SK-N-SH treated with all-trans-retinoic acid at 6 μM for 48 hours (cell line): Measurements from ENCODE around the gene PLAAT3.

ENCODE experiments used
- ARNTL ChIP-seq: fragments of 450-650 bp; formaldehyde crosslinking; IDR thresholded peaks from 2 replicates; pipeline ENCODE4 v1.5.0; 2020; ENCODE audit warnings: low read depth, mild to moderate bottlenecking, moderate library complexity, borderline replicate concordance
- BACH2 ChIP-seq: fragments of 250-450 bp; sonication (Bioruptor Pico); IDR thresholded peaks from 2 replicates; pipeline ENCODE4 v1.9.0; 2021; ENCODE audit warnings: mild to moderate bottlenecking, borderline replicate concordance
- CSDC2 ChIP-seq: fragments of 250-450 bp; sonication (Bioruptor Pico); IDR thresholded peaks from 2 replicates; pipeline ENCODE4 v1.5.0; 2020; ENCODE audit warnings: mild to moderate bottlenecking, moderate library complexity
- ISL1 ChIP-seq: fragments of 250-450 bp; sonication (Bioruptor Pico); IDR thresholded peaks from 2 replicates; pipeline ENCODE4 v2.1.2; 2022; ENCODE audit warnings: mild to moderate bottlenecking, moderate library complexity
- RARB ChIP-seq: fragments of 250-450 bp; sonication (Bioruptor Pico); IDR thresholded peaks from 2 replicates; pipeline ENCODE4 v1.8.0; 2021; ENCODE audit warnings: mild to moderate bottlenecking, moderate library complexity
- SNAI2 ChIP-seq: fragments of 250-450 bp; sonication (Bioruptor Pico); IDR thresholded peaks from 2 replicates; pipeline ENCODE4 v1.5.0; 2020; ENCODE audit warnings: mild to moderate bottlenecking, moderate library complexity
- TCF4 ChIP-seq: fragments of 250-450 bp; sonication (Bioruptor Pico); IDR thresholded peaks from 2 replicates; pipeline ENCODE4 v1.8.0; 2021; ENCODE audit warnings: mild to moderate bottlenecking, moderate library complexity, borderline replicate concordance
- ZFP3 ChIP-seq: fragments of 250-450 bp; sonication (Bioruptor Pico); IDR thresholded peaks from 2 replicates; pipeline ENCODE4 v1.5.0; 2020; ENCODE audit warnings: mild to moderate bottlenecking, moderate library complexity
- ZNF565 ChIP-seq: fragments of 450-650 bp; formaldehyde crosslinking; conservative IDR thresholded peaks from 2 replicates; pipeline ENCODE4 v1.5.0; 2020; ENCODE audit warnings: low read depth, mild to moderate bottlenecking, moderate library complexity
- TF ChIP-seq, protein P1 (sequence below): fragments of 250-450 bp; sonication (Bioruptor Pico); IDR thresholded peaks from 2 replicates; pipeline ENCODE4 v1.5.1; 2021; ENCODE audit warnings: mild to moderate bottlenecking, moderate library complexity

DNA sequence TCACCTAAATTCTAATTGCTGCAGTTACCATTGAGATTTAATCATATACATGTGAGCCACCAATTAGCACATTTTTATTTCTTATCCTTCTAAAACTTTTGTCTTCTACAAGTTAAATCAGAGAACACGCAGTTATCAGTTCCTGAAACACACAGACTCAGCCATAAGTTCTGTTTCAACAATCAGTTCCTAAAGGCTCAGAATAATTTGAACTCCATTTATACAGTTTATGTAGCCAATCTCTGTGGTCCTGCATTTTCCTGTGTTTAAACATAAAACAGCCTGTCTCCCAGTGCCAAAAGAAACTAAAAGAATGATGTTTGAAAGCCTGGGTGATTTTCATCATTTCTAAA is 2.9 kb downstream of the PLAAT3 start:
- TF ChIP-seq TCF4 (no peak), ZNF565 (CRISPR knock-in tag) (no peak), SNAI2 (no peak), BACH2 (CRISPR knock-in tag) (no peak), ARNTL (CRISPR knock-in tag) (no peak), RARB (CRISPR knock-in tag) (no peak), CSDC2 (CRISPR knock-in tag) (no peak), ZFP3 (CRISPR knock-in tag) (no peak), ISL1 (CRISPR knock-in tag) (no peak)
- TF ChIP-seq, protein P1, sequence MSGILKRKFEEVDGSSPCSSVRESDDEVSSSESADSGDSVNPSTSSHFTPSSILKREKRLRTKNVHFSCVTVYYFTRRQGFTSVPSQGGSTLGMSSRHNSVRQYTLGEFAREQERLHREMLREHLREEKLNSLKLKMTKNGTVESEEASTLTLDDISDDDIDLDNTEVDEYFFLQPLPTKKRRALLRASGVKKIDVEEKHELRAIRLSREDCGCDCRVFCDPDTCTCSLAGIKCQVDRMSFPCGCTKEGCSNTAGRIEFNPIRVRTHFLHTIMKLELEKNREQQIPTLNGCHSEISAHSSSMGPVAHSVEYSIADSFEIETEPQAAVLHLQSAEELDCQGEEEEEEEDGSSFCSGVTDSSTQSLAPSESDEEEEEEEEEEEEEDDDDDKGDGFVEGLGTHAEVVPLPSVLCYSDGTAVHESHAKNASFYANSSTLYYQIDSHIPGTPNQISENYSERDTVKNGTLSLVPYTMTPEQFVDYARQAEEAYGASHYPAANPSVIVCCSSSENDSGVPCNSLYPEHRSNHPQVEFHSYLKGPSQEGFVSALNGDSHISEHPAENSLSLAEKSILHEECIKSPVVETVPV (CRISPR knock-in tag) = no peak
